Gastrocnemius medialis (tissue), 4 donors: ENCODE data around the gene ARF1. TPM values are rescaled to one million over a fixed set of nuclear protein-coding genes. Genes with fewer than 3 reads are reported as not detected.

ENCODE experiments used
- ATAC-seq, 2 donors: fragments of 150-250 bp; one replicate each; pipeline ENCODE4 v1.9.1; 2016
- DNase-seq, 2 donors: peaks; one replicate each; pipeline ENCODE4 v3.0.0-alpha.2; 2019
- H3K27ac ChIP-seq, 4 donors: fragments of 200-600 bp; sonication (generic); 1 replicate in 1 of 4; 2 replicates in 3 of 4; pipeline ENCODE4 v1.5.1; 2016 to 2018; ENCODE audit warnings: mild to moderate bottlenecking in 2 of 4, moderate library complexity in 1 of 4
- H3K27me3 ChIP-seq, 3 donors: fragments of 200-600 bp; sonication (generic) in 2 of 3; 1 replicate in 1 of 3; 2 replicates in 2 of 3; pipeline versions ENCODE4 v1.5.1 to v1.6.0; 2016 to 2019; ENCODE audit warnings: mild to moderate bottlenecking in 1 of 3, moderate library complexity in 1 of 3
- H3K36me3 ChIP-seq, 2 donors: fragments of 200-600 bp; sonication (generic) in 1 of 2; one replicate each; pipeline ENCODE4 v1.5.1; 2017 to 2018
- H3K4me1 ChIP-seq, 2 donors: fragments of 200-600 bp; sonication (generic) in 1 of 2; one replicate each; pipeline ENCODE4 v1.5.1; 2016 to 2017; ENCODE audit warnings: mild to moderate bottlenecking in 2 of 2
- H3K4me3 ChIP-seq, 4 donors: fragments of 200-600 bp; sonication (generic) in 3 of 4; 1 replicate in 1 of 4; 2 replicates in 3 of 4; pipeline ENCODE4 v1.5.1; 2016 to 2019; ENCODE audit warnings: mild to moderate bottlenecking in 2 of 4
- H3K9me3 ChIP-seq, 3 donors: fragments of 200-600 bp; sonication (generic) in 2 of 3; 1 replicate in 1 of 3; 2 replicates in 2 of 3; pipeline ENCODE4 v1.5.1; 2016 to 2019
- CTCF ChIP-seq, 5 experiments: fragments of 450-650 bp in 3 of 5; fragments of 200-600 bp in 2 of 5; sonication (generic) in 2 of 5; IDR thresholded peaks in 4 of 5; conservative IDR thresholded peaks in 1 of 5; 1 replicate in 4 of 5; 2 replicates in 1 of 5; pipeline ENCODE4 v1.5.1; 2016 to 2019; ENCODE audit warnings: antibody characterized with exemption in 5 of 5, mild to moderate bottlenecking in 3 of 5, moderate library complexity in 3 of 5
- POLR2A ChIP-seq, 2 donors: fragments of 450-650 bp; IDR thresholded peaks; one replicate each; pipeline ENCODE4 v1.6.1; 2017; ENCODE audit warnings: antibody characterized with exemption in 2 of 2, mild to moderate bottlenecking in 2 of 2, moderate library complexity in 2 of 2
- in situ Hi-C, 4 donors: fragments of 200-750 bp; cut with MboI; loops; one replicate each; pipeline versions ENCODE4 v1.15.0 to v1.8.0; 2017; ENCODE audit warnings: low sequenced_read_pairs in 4 of 4
- intact Hi-C: fragments of 100-400 bp; cut with DNase I; formaldehyde crosslinking; loops from one replicate; pipeline ENCODE4 v1.15.1; 2023; ENCODE audit warnings: low total_unique reads
- total RNA-seq, 4 donors: library from RNA; depleted of rRNA; stranded (reverse); fragments of >200 nt; gene quantifications; one replicate each; pipeline versions ENCODE4 v1.1.0 to v1.2.3, GENCODE V29; 2016

ARF1 gene
- 100 to 1,000 TPM; 234 to 422 (median 306) TPM for total RNA-seq

GRCh38 chr1:228082214-228082917 is at the start of gene ARF1:
TSS of gene ARF1 (plus strand) at chr1:228082708. CDS start at chr1:228097115, 14,407 bp downstream.
- DNase-seq (peak; percentile 83 to 86), ATAC-seq (peak; percentile 75 to 76)
- peak within 1 kb of the TSS; percentile 70 to 94 (median 93) for H3K4me3 ChIP-seq
- intact Hi-C loops: loop anchor here (1.0 to 10.0 kb wide), 7 partner anchors 21 to 1542 kb away; partner anchors contain the start of genes C1orf35, COQ8A, GUK1 and TAF5L
- in situ Hi-C loops: loop anchor here in 1 of 4 donors (25.0 kb wide), 1 partner anchor 320 kb away; no protein-coding TSS in a partner anchor
- H3K9me3 ChIP-seq: no peaks in the 10 kb centered on the region
- TF ChIP-seq CTCF (IDR thresholded peaks at IDR 0.05 in 4 of 5, conservative IDR thresholded peaks at IDR 0.05 in 1 of 5): peak in 2 of 5 experiments; percentile 14 to 42
- peak; percentile 94 to 97 for TF ChIP-seq POLR2A (IDR thresholded peaks at IDR 0.05)
- no peaks in the 10 kb centered on the region for H3K27me3 ChIP-seq
- H3K4me1 ChIP-seq: peaks cover 42 to 47% of the 10 kb centered on the region in 2 donors
- no peaks in the 10 kb centered on the region for H3K36me3 ChIP-seq
- H3K27ac ChIP-seq: peak within 1 kb of the TSS; percentile 89 to 96 (median 92)

GRCh38 chr1:228033376-228033775 is 49.1 kb upstream of the ARF1 start:
- H3K9me3 ChIP-seq: peaks cover 0 to 5% (median 0%) of the 10 kb centered on the region in 3 donors
- no peak overlapping the region for H3K27ac ChIP-seq
- no peak overlapping the region for H3K4me3 ChIP-seq
- ATAC-seq: no peak
- intact Hi-C loops: no loop called here
- in situ Hi-C loops: no loop called here
- peaks cover 16 to 23% (median 16%) of the 10 kb centered on the region in 3 donors for H3K27me3 ChIP-seq
- no peaks in the 10 kb centered on the region for H3K4me1 ChIP-seq
- no peak for DNase-seq
- H3K36me3 ChIP-seq: no peaks in the 10 kb centered on the region
- TF ChIP-seq POLR2A (IDR thresholded peaks at IDR 0.05): no peak
- TF ChIP-seq CTCF (IDR thresholded peaks at IDR 0.05 in 4 of 5, conservative IDR thresholded peaks at IDR 0.05 in 1 of 5): no peak

- H3K27me3 ChIP-seq: peaks cover 22 to 32% (median 31%) of the 10 kb centered on the region in 3 donors
- in situ Hi-C loops: no loop called here
Measured at GRCh38 chr1:228034954-228035837, 47.3 kb upstream of the ARF1 start.

GRCh38 chr1:228035844-228036243 is 46.7 kb upstream of the ARF1 start:
- H3K36me3 ChIP-seq: no peaks in the 10 kb centered on the region
- TF ChIP-seq CTCF (IDR thresholded peaks at IDR 0.05 in 4 of 5, conservative IDR thresholded peaks at IDR 0.05 in 1 of 5) (no peak), POLR2A (IDR thresholded peaks at IDR 0.05) (no peak)
- H3K27me3 ChIP-seq: peaks cover 22 to 32% (median 31%) of the 10 kb centered on the region in 3 donors
- in situ Hi-C loops (no loop called here), intact Hi-C loops (no loop called here)
- no peak overlapping the region for H3K27ac ChIP-seq
- no peaks in the 10 kb centered on the region for H3K4me1 ChIP-seq
- H3K4me3 ChIP-seq: no peak overlapping the region
- H3K9me3 ChIP-seq: peaks cover 0 to 5% (median 0%) of the 10 kb centered on the region in 3 donors
- ATAC-seq (no peak), DNase-seq (no peak)

More at GRCh38 chr1:228034954-228035837, 47.3 kb upstream of the ARF1 start:
- Histone ChIP-seq H3K9me3 (peaks cover 0 to 5% (median 0%) of the 10 kb centered on the region in 3 donors), H3K4me3 (no peak overlapping the region), H3K4me1 (no peaks in the 10 kb centered on the region), H3K36me3 (no peaks in the 10 kb centered on the region), H3K27ac (no peak overlapping the region)
- DNase-seq (no peak), ATAC-seq (no peak)
- intact Hi-C loops: no loop called here
- no peak for TF ChIP-seq POLR2A (IDR thresholded peaks at IDR 0.05)
- TF ChIP-seq CTCF (IDR thresholded peaks at IDR 0.05 in 4 of 5, conservative IDR thresholded peaks at IDR 0.05 in 1 of 5): no peak
